Fibroblast of lung (primary cell): ENCODE results near the gene DOCK4. TPM values are rescaled to one million over a fixed set of nuclear protein-coding genes. Genes with fewer than 3 reads are reported as not detected.

Source experiments
- DNase-seq, 2 donors: peaks; one replicate each; pipeline versions ENCODE4 v3.0.0 to v3.0.0-alpha.2; 2010; ENCODE audit warnings: low read depth in 2 of 2
- H2AFZ ChIP-seq: 2 replicates; pipeline ENCODE4 v1.5.1; 2012; ENCODE audit warnings: low read length, control low read depth, inconsistent platforms
- H3K27ac ChIP-seq: 2 replicates; pipeline ENCODE4 v1.5.1; 2011; ENCODE audit warnings: low read length, control low read depth; ENCODE audit not compliant: insufficient read depth
- H3K27me3 ChIP-seq: 2 replicates; pipeline ENCODE4 v1.5.1; 2011; ENCODE audit warnings: mild to moderate bottlenecking, low read length; ENCODE audit not compliant: control insufficient read depth, insufficient read depth
- H3K36me3 ChIP-seq: 2 replicates; pipeline ENCODE4 v1.5.1; 2011; ENCODE audit warnings: low read length; ENCODE audit not compliant: control insufficient read depth, insufficient read depth
- H3K4me1 ChIP-seq: 2 replicates; pipeline ENCODE4 v1.5.1; 2011; ENCODE audit warnings: low read length; ENCODE audit not compliant: control insufficient read depth, insufficient read depth; ENCODE audit errors: extremely low read depth
- H3K4me2 ChIP-seq: 2 replicates; pipeline ENCODE4 v1.5.1; 2011; ENCODE audit warnings: low read length, control low read depth; ENCODE audit not compliant: insufficient read depth; ENCODE audit errors: extremely low read depth
- H3K4me3 ChIP-seq, 4 experiments: fragments of 200-600 bp in 1 of 4; sonication (generic) in 1 of 4; replicated peaks in 1 of 4; 2 replicates each; pipeline ENCODE4 v1.5.1; 2011 to 2016; ENCODE audit warnings: low read length in 4 of 4, low read depth in 3 of 4, mild to moderate bottlenecking in 3 of 4, control low read depth in 2 of 4, inconsistent platforms in 1 of 4, mixed read lengths in 1 of 4; ENCODE audit not compliant: insufficient read depth in 1 of 4; ENCODE audit errors: control extremely low read depth in 1 of 4
- H3K79me2 ChIP-seq: 2 replicates; pipeline ENCODE4 v1.5.1; 2012; ENCODE audit warnings: mild to moderate bottlenecking, low read length, inconsistent platforms; ENCODE audit not compliant: control insufficient read depth, insufficient read depth
- H3K9ac ChIP-seq: 2 replicates; pipeline ENCODE4 v1.5.1; 2011; ENCODE audit warnings: mild to moderate bottlenecking, low read length, control low read depth; ENCODE audit not compliant: insufficient read depth
- H3K9me3 ChIP-seq: 2 replicates; pipeline ENCODE4 v1.5.1; 2012; ENCODE audit warnings: low read depth, low read length; ENCODE audit not compliant: control insufficient read depth, insufficient read depth
- H4K20me1 ChIP-seq: 2 replicates; pipeline ENCODE4 v1.5.1; 2011; ENCODE audit warnings: low read length; ENCODE audit not compliant: control insufficient read depth, insufficient read depth; ENCODE audit errors: extremely low read depth
- CTCF ChIP-seq, 2 donors: IDR thresholded peaks in 1 of 2; conservative IDR thresholded peaks in 1 of 2; 1 replicate in 1 of 2; 2 replicates in 1 of 2; pipeline ENCODE4 v1.5.1; 2011 to 2012; ENCODE audit warnings: low read length in 2 of 2, control low read depth in 1 of 2, inconsistent platforms in 1 of 2, low read depth in 1 of 2, mild to moderate bottlenecking in 1 of 2
- EZH2 ChIP-seq: IDR thresholded peaks from 2 replicates; pipeline ENCODE4 v1.5.1; 2012; ENCODE audit warnings: low read length, control low read depth, mild to moderate bottlenecking; ENCODE audit errors: missing control alignments
- polyA plus RNA-seq, 2 donors: library from polyadenylated mRNA; depleted of rRNA in 1 of 2; stranded (reverse) in 1 of 2; unstranded in 1 of 2; fragments of >200 nt; gene quantifications; 2 replicates each; pipeline ENCODE4 v1.2.1, GENCODE V29; 2011 to 2012; ENCODE audit warnings: missing spikeins in 1 of 2
- total RNA-seq: library from RNA; depleted of rRNA; stranded (reverse); fragments of >200 nt; gene quantifications from 2 replicates; pipeline ENCODE4 v1.2.1, GENCODE V29; 2014

Gene DOCK4
- total and polyA plus RNA-seq, 2 donors (not counting 1 experiment from before 2014, with no cell fraction given) = 20.8 to 39.3 TPM

DNA sequence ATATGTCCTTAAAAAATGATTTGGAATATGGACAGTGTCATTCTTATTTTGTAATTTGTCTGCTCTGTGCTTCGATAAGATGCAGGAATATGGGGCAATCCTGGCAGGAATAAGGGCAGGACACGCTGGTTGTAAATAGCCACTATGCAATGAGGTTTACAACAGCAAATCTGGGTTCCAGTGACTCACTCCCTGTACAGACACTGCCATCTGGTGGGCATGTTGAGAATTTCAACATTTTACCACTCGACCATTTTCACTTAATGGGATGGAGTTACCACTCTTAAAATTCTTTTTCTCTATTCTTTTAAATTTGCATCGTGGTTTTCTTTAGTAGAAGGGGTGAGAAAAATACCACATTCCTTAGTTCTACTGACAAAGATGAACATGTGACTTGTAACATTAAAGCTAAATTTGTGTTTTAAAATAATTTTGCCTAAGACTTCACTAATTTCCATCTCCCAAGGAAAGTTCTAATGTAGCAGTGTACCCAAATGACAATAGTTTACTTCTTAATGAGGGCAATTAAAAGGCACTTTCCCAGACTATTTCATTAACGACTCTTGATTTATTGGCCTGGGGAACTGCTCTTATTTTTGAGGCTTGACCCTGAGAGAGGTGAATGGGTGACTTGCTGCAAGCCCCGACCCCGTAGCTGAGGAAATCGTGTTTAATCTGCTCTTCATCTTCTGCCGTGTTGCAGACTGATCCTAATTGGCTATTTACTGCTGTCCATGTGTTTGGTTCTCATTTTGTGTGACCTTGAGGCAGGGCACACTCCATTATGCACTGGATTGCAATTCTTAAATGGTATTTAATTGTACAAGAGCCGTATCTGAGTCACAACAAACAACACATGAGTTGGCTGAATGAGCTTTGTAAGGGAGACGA, 470.3 kb downstream of the DOCK4 start:
- Histone ChIP-seq H3K9me3 (no peaks in the 10 kb centered on the region), H3K36me3 (no peaks in the 10 kb centered on the region), H3K27me3 (no peaks in the 10 kb centered on the region), H3K9ac (no peak overlapping the region), H4K20me1 (no peaks in the 10 kb centered on the region), H3K79me2 (no peaks in the 10 kb centered on the region), H3K4me1 (peaks cover 2% of the 10 kb centered on the region), H3K4me2 (no peak overlapping the region), H2AFZ (no peak overlapping the region), H3K27ac (no peak overlapping the region), H3K4me3 (no peak overlapping the region)
- TF ChIP-seq EZH2 = no peak
- TF ChIP-seq CTCF (conservative IDR thresholded peaks at IDR 0.05 in 1 of 2, IDR thresholded peaks at IDR 0.05 in 1 of 2; ENCODE audit: low read depth in 1 of 2, low read length in 2 of 2) = peak; percentile 77 to 80
- DNase-seq = peak; percentile 58 to 84

GRCh38 chr7:111734954-111735660, 471.1 kb downstream of the DOCK4 start:
- Histone ChIP-seq H3K27me3 (no peaks in the 10 kb centered on the region), H3K27ac (no peak overlapping the region), H3K36me3 (no peaks in the 10 kb centered on the region), H3K79me2 (no peaks in the 10 kb centered on the region), H3K4me3 (no peak overlapping the region), H3K9me3 (no peaks in the 10 kb centered on the region), H2AFZ (no peak overlapping the region), H3K4me2 (no peak overlapping the region), H4K20me1 (no peaks in the 10 kb centered on the region), H3K4me1 (peaks cover 2% of the 10 kb centered on the region), H3K9ac (no peak overlapping the region)
- TF ChIP-seq EZH2 = no peak
- no peak for TF ChIP-seq CTCF (conservative IDR thresholded peaks at IDR 0.05 in 1 of 2, IDR thresholded peaks at IDR 0.05 in 1 of 2; ENCODE audit: low read depth in 1 of 2, low read length in 2 of 2)
- DNase-seq = peak in 1 of 2 donors; percentile 41

DNA sequence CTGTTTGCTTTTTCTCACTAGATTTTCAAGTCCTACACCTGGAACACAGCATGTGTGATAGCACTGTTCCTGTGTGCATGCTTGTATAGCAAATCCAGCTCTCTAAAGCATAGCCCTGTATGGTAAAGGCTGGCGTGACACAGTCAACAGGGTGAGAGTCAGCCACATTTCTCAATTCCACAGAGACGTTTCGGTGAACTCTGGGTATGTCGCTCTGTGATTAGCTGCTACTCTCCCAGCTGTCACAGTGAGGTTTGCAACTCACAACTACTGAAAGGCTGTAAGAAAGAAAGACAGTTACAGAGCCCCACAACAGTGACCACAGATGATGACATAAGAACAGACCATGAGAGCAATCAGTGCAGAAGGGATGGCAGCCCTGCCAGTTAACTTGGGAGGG, 473.3 kb downstream of the DOCK4 start:
- Histone ChIP-seq H3K4me3 (no peak overlapping the region), H3K36me3 (peaks cover 1% of the 10 kb centered on the region), H4K20me1 (no peaks in the 10 kb centered on the region), H3K27me3 (no peaks in the 10 kb centered on the region), H2AFZ (no peak overlapping the region), H3K9ac (no peak overlapping the region), H3K4me1 (peaks cover 2% of the 10 kb centered on the region), H3K4me2 (no peak overlapping the region), H3K79me2 (no peaks in the 10 kb centered on the region), H3K9me3 (no peaks in the 10 kb centered on the region), H3K27ac (no peak overlapping the region)
- DNase-seq = no peak
- no peak for TF ChIP-seq CTCF (conservative IDR thresholded peaks at IDR 0.05 in 1 of 2, IDR thresholded peaks at IDR 0.05 in 1 of 2; ENCODE audit: low read depth in 1 of 2, low read length in 2 of 2)
- no peak for TF ChIP-seq EZH2
